HepG2 (cell line): ENCODE results near the gene GPBP1.

Experiments used
- ATF6 ChIP-seq: sonication (generic); formaldehyde crosslinking; conservative IDR thresholded peaks from 2 replicates; pipeline ENCODE4 v1.4.0; 2020; ENCODE audit warnings: missing genetic modification reagents
- CTCF ChIP-seq: sonication (generic); formaldehyde crosslinking; IDR thresholded peaks from 2 replicates; pipeline ENCODE4 v1.5.0; 2020; ENCODE audit warnings: mild to moderate bottlenecking, missing genetic modification reagents, moderate library complexity
- ELF4 ChIP-seq: sonication (generic); formaldehyde crosslinking; IDR thresholded peaks from 2 replicates; pipeline ENCODE4 v1.5.0; 2020; ENCODE audit warnings: missing genetic modification reagents, mild to moderate bottlenecking, moderate library complexity, borderline replicate concordance
- TCF7L2 ChIP-seq: IDR thresholded peaks from 2 replicates; pipeline ENCODE4 v1.6.1; 2011; ENCODE audit warnings: mild to moderate bottlenecking, low read depth, low read length, moderate library complexity
- ZNF660 ChIP-seq: sonication (generic); formaldehyde crosslinking; IDR thresholded peaks from 2 replicates; pipeline ENCODE4 v1.5.1; 2020; ENCODE audit warnings: mild to moderate bottlenecking, low read depth, missing genetic modification reagents, borderline replicate concordance

- TF ChIP-seq CTCF (CRISPR knock-in tag): no peak
- TF ChIP-seq ATF6 (CRISPR knock-in tag): no peak
- no peak for TF ChIP-seq TCF7L2
- TF ChIP-seq ELF4: no peak
- TF ChIP-seq ZNF660 (CRISPR knock-in tag): no peak
Observed at GRCh38 chr5:57155033-57155432, 18.8 kb upstream of the GPBP1 start.
